ENCODE data around the gene TOMM6. TPM values are rescaled to one million over a fixed set of nuclear protein-coding genes. Genes with fewer than 3 reads are reported as not detected.
"Not testable (repeated sequence)": the region's sequence is repeated elsewhere in the genome, so short reads cannot be mapped to it uniquely, and the experiment has no call there.

TOMM6 gene
- total RNA-seq, 2 donors from 2014 or later = 109 to 200 TPM

- Histone ChIP-seq H3K9me3 (no peaks in the 10 kb centered on the region), H3K36me3 (no peaks in the 10 kb centered on the region), H3K27me3 (no peaks in the 10 kb centered on the region), H3K27ac (no peak overlapping the region), H3K9ac (ENCODE audit: low read depth in 2 of 2, low read length in 2 of 2) (no peak overlapping the region), H3K4me1 (no peaks in the 10 kb centered on the region), H3K4me3 (no peak overlapping the region)
- TF ChIP-seq CTCF (IDR thresholded peaks at IDR 0.05) = no peak
- intact Hi-C loops (cut with DNase I) = no loop called here
- no peak for DNase-seq
Measured at GRCh38 chr6:41799559-41799911, 12.0 kb downstream of the TOMM6 start.

GRCh38 chr6:41801380-41801779 lies 13.9 kb downstream of the TOMM6 start:
- no peak for TF ChIP-seq CTCF (IDR thresholded peaks at IDR 0.05)
- H3K4me1 ChIP-seq = no peaks in the 10 kb centered on the region
- H3K36me3 ChIP-seq = no peaks in the 10 kb centered on the region
- no peak overlapping the region for H3K9ac ChIP-seq (ENCODE audit: low read depth in 2 of 2, low read length in 2 of 2)
- DNase-seq = no peak
- H3K27me3 ChIP-seq = no peaks in the 10 kb centered on the region
- no peak overlapping the region for H3K27ac ChIP-seq
- intact Hi-C loops (cut with DNase I) = no loop called here
- H3K4me3 ChIP-seq = no peak overlapping the region
- H3K9me3 ChIP-seq = no peaks in the 10 kb centered on the region

- Histone ChIP-seq H3K9me3 (no peaks in the 10 kb centered on the region), H3K27ac (no peak overlapping the region), H3K36me3 (no peaks in the 10 kb centered on the region), H3K9ac (ENCODE audit: low read depth in 2 of 2, low read length in 2 of 2) (no peak overlapping the region), H3K27me3 (no peaks in the 10 kb centered on the region), H3K4me3 (no peak overlapping the region), H3K4me1 (no peaks in the 10 kb centered on the region)
- intact Hi-C loops (cut with DNase I) = no loop called here
- DNase-seq = no peak
- no peak for TF ChIP-seq CTCF (IDR thresholded peaks at IDR 0.05)
Measured at GRCh38 chr6:41805830-41806774, 18.6 kb downstream of the TOMM6 start.

- no peak overlapping the region for H3K27ac ChIP-seq
- no peak overlapping the region for H3K4me3 ChIP-seq
- TF ChIP-seq CTCF (IDR thresholded peaks at IDR 0.05) = no peak
- no peaks in the 10 kb centered on the region for H3K9me3 ChIP-seq
- intact Hi-C loops (cut with DNase I) = no loop called here
- no peaks in the 10 kb centered on the region for H3K4me1 ChIP-seq
- H3K36me3 ChIP-seq = no peaks in the 10 kb centered on the region
- no peak overlapping the region for H3K9ac ChIP-seq (ENCODE audit: low read depth in 2 of 2, low read length in 2 of 2)
- no peak for DNase-seq
- H3K27me3 ChIP-seq = no peaks in the 10 kb centered on the region
Measured at GRCh38 chr6:41811095-41811494, 23.6 kb downstream of the TOMM6 start.

- intact Hi-C loops (cut with DNase I); H3K27ac ChIP-seq; H3K4me3 ChIP-seq; H3K4me1 ChIP-seq; H3K36me3 ChIP-seq; H3K27me3 ChIP-seq; H3K9ac ChIP-seq (ENCODE audit: low read depth in 2 of 2, low read length in 2 of 2); DNase-seq; H3K9me3 ChIP-seq: not testable (repeated sequence)
Measured at GRCh38 chr6:41811946-41812345, 24.5 kb downstream of the TOMM6 start.

- H3K27ac ChIP-seq = no peak overlapping the region
- no peaks in the 10 kb centered on the region for H3K9me3 ChIP-seq
- no peak for DNase-seq
- intact Hi-C loops (cut with DNase I) = no loop called here
- no peak overlapping the region for H3K9ac ChIP-seq (ENCODE audit: low read depth in 2 of 2, low read length in 2 of 2)
- H3K27me3 ChIP-seq = no peaks in the 10 kb centered on the region
- no peak overlapping the region for H3K4me3 ChIP-seq
- no peaks in the 10 kb centered on the region for H3K4me1 ChIP-seq
- H3K36me3 ChIP-seq = no peaks in the 10 kb centered on the region
- no peak for TF ChIP-seq CTCF (IDR thresholded peaks at IDR 0.05)
Measured at GRCh38 chr6:41813469-41813868, 26.0 kb downstream of the TOMM6 start.

Measured in colonic mucosa (tissue), 4 donors.